Smooth muscle cell (in vitro differentiated cells): Measurements from ENCODE around the gene ZCCHC7. TPM values are rescaled to one million over a fixed set of nuclear protein-coding genes. Genes with fewer than 3 reads are reported as not detected.
"Not testable (repeated sequence)": the region's sequence is repeated elsewhere in the genome, so short reads cannot be mapped to it uniquely, and the experiment has no call there.

ENCODE experiments used
- DNase-seq: peaks from one replicate; lab custom pipeline; 2025; ENCODE audit not compliant: unreplicated experiment; lab: John Stamatoyannopoulos, UW
- H2AFZ ChIP-seq: fragments of 200-600 bp; sonication (generic); 2 replicates; pipeline ENCODE4 v1.6.0; 2016; ENCODE audit warnings: antibody characterized with exemption, low read depth, mild to moderate bottlenecking
- H3F3A ChIP-seq: fragments of 200-600 bp; sonication (generic); 2 replicates; pipeline ENCODE4 v1.6.0; 2017; ENCODE audit warnings: antibody characterized with exemption, low read depth
- H3K27ac ChIP-seq: fragments of 200-600 bp; sonication (generic); 2 replicates; pipeline ENCODE4 v1.5.1; 2016; ENCODE audit warnings: low read depth, mild to moderate bottlenecking
- H3K27me3 ChIP-seq: fragments of 200-600 bp; sonication (generic); 2 replicates; pipeline ENCODE4 v1.6.1; 2016; ENCODE audit warnings: low read depth, mild to moderate bottlenecking
- H3K36me3 ChIP-seq: fragments of 200-600 bp; sonication (generic); 2 replicates; pipeline ENCODE4 v1.5.1; 2016; ENCODE audit warnings: low read depth
- H3K4me1 ChIP-seq: fragments of 200-600 bp; sonication (generic); 2 replicates; pipeline ENCODE4 v1.5.1; 2016; ENCODE audit warnings: low read depth
- H3K4me2 ChIP-seq: fragments of 200-600 bp; sonication (generic); 2 replicates; pipeline ENCODE4 v1.6.0; 2016; ENCODE audit warnings: mild to moderate bottlenecking
- H3K4me3 ChIP-seq: fragments of 200-600 bp; sonication (generic); 2 replicates; pipeline ENCODE4 v1.5.1; 2016; ENCODE audit warnings: mild to moderate bottlenecking
- H3K79me2 ChIP-seq: fragments of 200-600 bp; sonication (generic); 2 replicates; pipeline ENCODE4 v1.6.0; 2016; ENCODE audit warnings: low read depth, mild to moderate bottlenecking
- H3K9ac ChIP-seq: fragments of 200-600 bp; sonication (generic); 2 replicates; pipeline ENCODE4 v1.6.0; 2016; ENCODE audit warnings: low read depth
- H3K9me3 ChIP-seq: fragments of 200-600 bp; sonication (generic); replicated peaks from 2 replicates; pipeline ENCODE4 v1.5.1; 2016; ENCODE audit warnings: low read depth
- H4K20me1 ChIP-seq: fragments of 200-600 bp; sonication (generic); 2 replicates; pipeline ENCODE4 v1.6.0; 2016; ENCODE audit warnings: low read depth
- CTCF ChIP-seq: fragments of 200-600 bp; sonication (generic); IDR thresholded peaks from 2 replicates; pipeline ENCODE4 v1.5.1; 2017; ENCODE audit warnings: borderline replicate concordance, mild to moderate bottlenecking, antibody characterized with exemption; ENCODE audit not compliant: insufficient read depth, poor library complexity, severe bottlenecking
- WGBS: methylation state at CpG from one replicate; pipeline ENCODE4 v1.1.7; 2016; ENCODE audit warnings: low lambda C conversion rate; 5-methylcytosine and 5-hydroxymethylcytosine counted together
- polyA plus RNA-seq: library from polyadenylated mRNA; unstranded; fragments of >200 nt; fragmentation: Nextera tagmentation; extraction: Ambion mirVana; gene quantifications from 2 replicates; pipeline ENCODE4 v1.2.1, GENCODE V29; 2016
- total RNA-seq: library from RNA; depleted of rRNA; stranded (reverse); fragments of >200 nt; gene quantifications from 2 replicates; pipeline ENCODE4 v1.2.3, GENCODE V29; 2014

The ZCCHC7 gene
- total and polyA plus RNA-seq, 2 experiments from 2014 or later: 19.0 to 24.7 TPM

DNA sequence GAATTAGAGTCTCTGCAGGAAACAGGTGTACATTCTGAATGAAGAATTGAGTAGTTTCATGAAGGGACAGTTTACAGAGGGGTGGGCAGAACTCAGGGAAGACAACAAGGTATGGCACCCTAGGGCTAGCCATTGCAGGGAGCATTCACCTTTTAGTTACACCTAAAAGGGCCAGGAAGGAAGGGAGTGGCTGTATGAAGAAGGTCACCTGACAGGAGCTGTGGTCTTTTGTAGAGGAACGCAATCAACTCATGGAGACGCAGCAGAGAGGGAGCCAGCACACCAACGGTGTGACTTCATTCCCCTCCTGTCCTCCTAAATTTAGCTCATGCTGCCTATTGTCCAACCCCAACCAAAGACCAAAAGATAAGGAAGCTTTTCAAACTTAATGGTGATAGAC, 12.7 kb upstream of the ZCCHC7 start:
- H4K20me1 ChIP-seq: no peaks in the 10 kb centered on the region
- H3F3A ChIP-seq: no peaks in the 10 kb centered on the region
- no peak overlapping the region for H2AFZ ChIP-seq
- H3K4me3 ChIP-seq: no peak overlapping the region
- H3K36me3 ChIP-seq: no peaks in the 10 kb centered on the region
- no peaks in the 10 kb centered on the region for H3K79me2 ChIP-seq
- TF ChIP-seq CTCF: no peak
- H3K27me3 ChIP-seq: no peaks in the 10 kb centered on the region
- DNase-seq: no peak
- WGBS: 87% methylated on average over 3 of the region's 3 CpGs
- no peak overlapping the region for H3K9ac ChIP-seq
- no peak overlapping the region for H3K4me2 ChIP-seq
- H3K4me1 ChIP-seq: no peaks in the 10 kb centered on the region
- no peaks in the 10 kb centered on the region for H3K9me3 ChIP-seq
- no peak overlapping the region for H3K27ac ChIP-seq

GRCh38 chr9:37114442-37114841, 5.9 kb upstream of the ZCCHC7 start:
- not testable (repeated sequence) for H2AFZ ChIP-seq, H3K27ac ChIP-seq, H3K27me3 ChIP-seq, H3F3A ChIP-seq, DNase-seq, H3K4me1 ChIP-seq, H3K9me3 ChIP-seq, H3K79me2 ChIP-seq, H4K20me1 ChIP-seq, H3K36me3 ChIP-seq, H3K4me3 ChIP-seq, H3K4me2 ChIP-seq, H3K9ac ChIP-seq
- 89% methylated on average over 4 of the region's 4 CpGs for WGBS

DNA sequence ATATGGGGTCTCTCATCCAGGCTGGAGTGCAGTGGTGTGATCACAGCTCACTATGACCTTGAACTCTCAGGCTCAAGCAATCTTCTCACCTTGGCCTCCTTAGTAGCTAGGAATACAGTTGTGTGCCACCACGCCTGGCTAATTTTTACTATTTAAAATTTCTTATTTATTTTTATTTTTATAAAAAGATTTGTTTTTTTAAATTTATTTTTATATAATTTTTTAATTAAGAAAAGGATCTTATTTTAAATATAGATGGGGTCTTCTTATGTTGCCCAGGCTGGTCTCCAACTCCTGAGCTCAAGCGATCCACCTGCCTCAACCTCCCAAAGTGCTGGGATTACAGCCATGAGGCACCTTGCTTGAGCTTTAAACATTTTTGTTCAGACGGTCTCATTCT, 2.4 kb upstream of the ZCCHC7 start:
- H3K27me3 ChIP-seq: no peaks in the 10 kb centered on the region
- H3K27ac ChIP-seq: no peak overlapping the region
- H3K9ac ChIP-seq: no peak overlapping the region
- DNase-seq: no peak
- 96% methylated on average over 3 of the region's 3 CpGs for WGBS
- no peak overlapping the region for H3K4me2 ChIP-seq
- H3K4me3 ChIP-seq: no peak overlapping the region
- H3K36me3 ChIP-seq: no peaks in the 10 kb centered on the region
- H3F3A ChIP-seq: no peaks in the 10 kb centered on the region
- H4K20me1 ChIP-seq: peaks cover 10% of the 10 kb centered on the region
- no peak overlapping the region for H2AFZ ChIP-seq
- H3K79me2 ChIP-seq: peaks cover 20% of the 10 kb centered on the region
- no peaks in the 10 kb centered on the region for H3K9me3 ChIP-seq
- no peak for TF ChIP-seq CTCF
- peaks cover 6% of the 10 kb centered on the region for H3K4me1 ChIP-seq

GRCh38 chr9:37119360-37119759, 1.0 kb upstream of the ZCCHC7 start:
- H3K27me3 ChIP-seq: no peaks in the 10 kb centered on the region
- no peak for TF ChIP-seq CTCF
- H3K36me3 ChIP-seq: no peaks in the 10 kb centered on the region
- H3K27ac ChIP-seq: peak overlapping the region; percentile 83
- peaks cover 6% of the 10 kb centered on the region for H3K4me1 ChIP-seq
- H4K20me1 ChIP-seq: peaks cover 18% of the 10 kb centered on the region
- H3K79me2 ChIP-seq: peaks cover 33% of the 10 kb centered on the region
- H2AFZ ChIP-seq: peak overlapping the region; percentile 76
- peak overlapping the region; percentile 94 for H3K4me2 ChIP-seq
- H3K4me3 ChIP-seq: peak overlapping the region; percentile 76
- H3F3A ChIP-seq: no peaks in the 10 kb centered on the region
- H3K9ac ChIP-seq: peak overlapping the region; percentile 88
- no peak for DNase-seq
- 99% methylated on average over 9 of the region's 9 CpGs for WGBS
- no peaks in the 10 kb centered on the region for H3K9me3 ChIP-seq

- 1% methylated on average over 23 of the region's 23 CpGs for WGBS
- not testable (repeated sequence) for H3F3A ChIP-seq, H3K9me3 ChIP-seq, DNase-seq, H3K27me3 ChIP-seq, H3K4me1 ChIP-seq, H3K36me3 ChIP-seq
- Histone ChIP-seq H2AFZ (peak overlapping the region; percentile 76), H3K27ac (peak overlapping the region; percentile 83), H4K20me1 (peaks cover 32% of the 10 kb centered on the region), H3K4me3 (peak overlapping the region; percentile 76), H3K79me2 (peaks cover 48% of the 10 kb centered on the region), H3K9ac (peak overlapping the region; percentile 88), H3K4me2 (peak overlapping the region; percentile 94)
Observed at GRCh38 chr9:37120843-37121335, 515 bp downstream of the ZCCHC7 start.
